ENCODE data around the gene PLEKHA6.

Gene PLEKHA6

GRCh38 chr1:204282761-204283221, 76.9 kb downstream of the PLEKHA6 start:
- no peak for DNase-seq

DNA sequence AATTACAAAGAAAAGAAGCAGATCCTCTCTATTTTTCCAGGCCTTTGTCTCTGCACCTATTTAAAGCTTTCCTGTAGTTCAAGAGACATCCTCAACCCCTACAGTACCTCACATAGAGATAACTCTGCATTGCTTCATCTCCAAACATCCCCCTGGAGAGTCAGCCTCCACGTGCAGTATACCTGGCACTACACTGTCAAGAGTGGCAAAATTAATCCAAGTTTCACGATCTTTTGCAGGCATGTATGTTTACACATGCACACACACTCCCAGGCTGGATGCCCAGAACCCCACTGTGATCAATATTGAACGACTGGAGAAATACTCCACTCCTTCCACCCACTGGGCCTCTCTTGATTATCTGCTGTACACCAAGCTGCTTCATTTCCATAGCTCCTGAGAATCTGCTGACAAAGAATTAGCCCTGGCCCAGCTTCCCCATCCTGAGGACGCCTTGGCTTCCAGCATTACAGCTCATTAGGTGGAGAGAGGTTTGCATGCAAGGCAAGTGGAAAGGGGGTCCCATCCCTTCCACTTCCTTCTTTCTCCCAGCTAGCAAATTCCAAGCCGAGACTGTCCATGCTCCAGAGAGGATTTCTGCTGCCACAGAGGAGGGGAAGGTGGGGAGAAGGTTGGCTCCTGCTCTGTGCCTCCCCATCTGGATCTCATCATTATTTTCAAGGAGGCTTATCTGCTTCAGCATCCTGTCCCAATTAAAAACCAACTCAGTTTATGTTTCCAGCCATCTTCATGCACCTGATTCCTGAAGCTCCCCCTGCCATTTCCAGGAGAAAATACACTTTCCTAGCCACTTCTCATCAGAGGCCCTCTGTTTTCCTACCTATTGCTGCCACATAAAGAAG, 79.4 kb downstream of the PLEKHA6 start:
- DNase-seq = no peak

GRCh38 chr1:204278958-204279357, 80.8 kb downstream of the PLEKHA6 start:
- no peak for DNase-seq

DNA sequence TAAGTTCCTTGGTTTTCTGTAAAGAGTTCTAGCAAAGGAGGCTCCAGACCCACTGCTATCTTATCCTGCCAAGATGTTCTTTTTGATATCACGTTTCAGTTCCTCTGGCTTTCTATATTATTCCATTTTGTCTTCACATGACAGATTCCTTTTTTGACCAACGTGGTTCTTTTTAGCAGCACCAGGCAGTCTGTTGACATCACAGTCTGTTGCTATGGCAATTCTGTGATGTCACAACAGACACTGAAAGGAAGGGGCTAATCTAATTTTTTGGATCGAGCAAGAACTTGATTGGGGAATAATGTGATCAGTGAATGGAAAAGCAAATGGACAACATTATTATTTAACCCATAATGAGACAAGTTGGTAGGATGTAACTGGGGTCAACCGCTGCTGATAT, 81.5 kb downstream of the PLEKHA6 start:
- no peak for DNase-seq

DNA sequence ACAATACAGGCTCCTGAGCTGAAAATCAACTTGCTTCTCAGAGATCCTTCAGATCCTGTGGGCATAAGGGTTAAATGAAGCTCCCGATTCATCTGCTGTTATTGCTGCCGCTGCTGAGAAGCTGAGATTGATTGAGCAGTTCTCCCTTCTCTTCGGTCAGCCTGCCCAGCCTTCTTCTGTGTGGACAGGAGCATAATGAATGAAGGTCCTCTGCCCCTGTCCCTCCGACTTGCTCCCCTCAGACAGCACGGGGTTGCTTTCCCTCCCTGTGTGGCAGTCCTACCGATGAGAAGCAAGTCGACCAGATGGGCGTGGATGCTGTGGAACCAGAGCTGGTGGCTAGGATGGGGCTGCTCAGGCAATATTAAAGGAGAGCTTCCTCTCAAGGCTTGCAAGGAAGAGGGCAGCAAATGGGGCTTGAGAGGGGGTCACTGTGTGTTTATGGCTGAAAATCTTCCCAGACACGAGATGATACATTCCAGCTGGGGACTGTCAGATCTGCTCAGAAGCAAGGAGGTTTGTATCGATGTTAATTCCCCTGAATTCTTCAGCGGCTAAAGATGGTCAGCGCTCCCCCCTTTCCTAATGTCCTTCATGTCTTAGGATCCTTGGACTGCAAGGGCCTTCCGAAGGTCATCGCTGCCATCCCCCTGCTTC, 82.0 kb downstream of the PLEKHA6 start:
- DNase-seq = no peak

DNA sequence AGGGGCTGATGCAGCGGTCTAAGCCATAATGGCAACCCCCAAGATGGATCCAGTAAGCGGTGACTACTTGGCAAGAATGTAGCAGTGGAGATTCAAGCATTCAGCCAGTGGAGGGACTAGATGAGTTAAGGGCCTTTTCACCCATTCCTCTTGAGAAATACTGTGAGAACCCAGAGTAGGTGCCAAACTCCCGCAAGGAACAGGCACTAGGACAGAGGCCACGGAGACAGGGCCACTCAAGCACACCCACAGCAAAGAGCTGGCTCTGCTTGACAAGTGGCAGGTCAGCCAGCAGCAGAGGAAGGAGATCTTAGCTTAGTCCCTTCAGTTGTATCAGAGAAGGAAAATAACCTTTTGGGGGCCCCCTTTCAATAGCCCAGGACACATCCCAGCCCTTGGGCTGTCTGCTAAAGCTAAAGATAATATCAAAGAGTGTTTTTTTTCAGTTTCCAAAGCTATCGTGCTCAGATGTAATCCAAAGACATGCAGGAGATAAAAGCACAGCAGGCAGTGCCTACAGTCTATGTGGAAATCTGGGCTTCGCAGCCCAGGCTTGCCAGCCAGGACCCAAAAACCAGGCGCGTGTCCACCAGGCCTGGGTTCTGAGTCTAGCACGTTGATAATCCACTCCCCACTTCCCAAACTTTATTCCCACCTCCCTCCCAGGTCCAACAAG, 83.9 kb downstream of the PLEKHA6 start:
- DNase-seq = no peak

GRCh38 chr1:204274446-204274845, 85.3 kb downstream of the PLEKHA6 start:
- no peak for DNase-seq

DNA sequence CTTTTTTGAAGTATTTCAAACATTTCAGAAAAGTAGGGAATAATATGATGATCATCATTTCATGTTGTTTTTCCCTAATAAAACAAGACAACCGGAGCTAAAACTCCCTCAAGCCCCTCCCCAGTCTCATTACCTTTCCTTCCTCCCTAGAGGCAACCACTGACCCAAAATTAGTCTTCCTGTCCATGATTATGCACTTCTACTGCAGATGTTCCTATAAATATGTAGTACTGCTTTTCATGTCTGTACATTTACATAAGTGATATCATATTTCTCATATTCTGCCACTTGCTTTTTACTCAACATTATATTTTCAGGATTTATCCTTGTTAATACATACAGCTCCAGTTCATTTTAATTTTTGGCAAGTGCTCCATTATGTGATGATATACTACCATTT, 87.2 kb downstream of the PLEKHA6 start:
- DNase-seq = no peak

- DNase-seq = no peak
These were observed 87.8 kb downstream of the PLEKHA6 start for GRCh38 chr1:204271970-204272369.

- no peak for DNase-seq
These were observed 91.6 kb downstream of the PLEKHA6 start for GRCh38 chr1:204268101-204268500.

- no peak for DNase-seq
These were observed 92.5 kb downstream of the PLEKHA6 start for GRCh38 chr1:204267191-204267601.

GRCh38 chr1:204266504-204267034, 93.2 kb downstream of the PLEKHA6 start:
- DNase-seq = no peak

DNA sequence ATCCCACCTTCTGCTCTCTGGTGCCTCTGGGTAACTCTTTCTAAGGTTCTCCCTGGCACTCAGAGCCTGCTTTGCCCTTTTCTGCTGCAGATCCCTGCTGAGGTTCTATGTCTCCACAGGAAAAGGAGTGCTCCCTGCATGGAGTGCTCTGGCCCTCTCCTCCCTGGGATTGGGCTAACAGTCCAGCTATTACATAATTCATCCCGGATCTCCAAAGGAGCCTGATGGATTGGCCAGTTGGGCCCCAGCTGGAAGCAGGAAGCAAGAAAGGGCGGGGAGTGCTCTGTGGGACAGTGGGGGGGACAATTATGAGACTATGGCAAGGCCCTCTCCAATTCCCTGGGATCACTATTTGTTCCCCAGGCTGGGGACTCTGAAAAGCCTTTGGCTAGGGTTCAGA, 94.1 kb downstream of the PLEKHA6 start:
- no peak for DNase-seq

DNA sequence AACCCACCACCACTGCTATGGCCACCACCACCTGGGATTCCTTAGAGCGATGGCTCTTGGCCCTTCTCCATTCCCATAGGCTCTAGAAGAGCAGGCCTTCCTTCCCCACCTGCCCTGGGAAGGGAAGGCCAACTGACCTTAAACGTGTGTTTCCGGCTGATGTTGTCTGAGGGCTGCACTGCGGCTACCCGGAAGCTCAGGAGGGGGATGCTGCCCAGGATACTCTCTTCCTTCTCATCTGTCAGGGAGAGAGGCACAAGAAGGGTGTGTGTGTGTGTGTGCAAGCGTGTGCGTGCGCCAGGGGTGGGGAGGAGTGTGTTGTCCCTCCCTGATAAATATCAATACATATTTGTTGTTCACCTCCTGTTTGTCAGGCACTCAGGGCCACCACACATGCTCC, 94.9 kb downstream of the PLEKHA6 start:
- DNase-seq = no peak

GRCh38 chr1:204263254-204263910, 96.3 kb downstream of the PLEKHA6 start:
- no peak for DNase-seq

DNA sequence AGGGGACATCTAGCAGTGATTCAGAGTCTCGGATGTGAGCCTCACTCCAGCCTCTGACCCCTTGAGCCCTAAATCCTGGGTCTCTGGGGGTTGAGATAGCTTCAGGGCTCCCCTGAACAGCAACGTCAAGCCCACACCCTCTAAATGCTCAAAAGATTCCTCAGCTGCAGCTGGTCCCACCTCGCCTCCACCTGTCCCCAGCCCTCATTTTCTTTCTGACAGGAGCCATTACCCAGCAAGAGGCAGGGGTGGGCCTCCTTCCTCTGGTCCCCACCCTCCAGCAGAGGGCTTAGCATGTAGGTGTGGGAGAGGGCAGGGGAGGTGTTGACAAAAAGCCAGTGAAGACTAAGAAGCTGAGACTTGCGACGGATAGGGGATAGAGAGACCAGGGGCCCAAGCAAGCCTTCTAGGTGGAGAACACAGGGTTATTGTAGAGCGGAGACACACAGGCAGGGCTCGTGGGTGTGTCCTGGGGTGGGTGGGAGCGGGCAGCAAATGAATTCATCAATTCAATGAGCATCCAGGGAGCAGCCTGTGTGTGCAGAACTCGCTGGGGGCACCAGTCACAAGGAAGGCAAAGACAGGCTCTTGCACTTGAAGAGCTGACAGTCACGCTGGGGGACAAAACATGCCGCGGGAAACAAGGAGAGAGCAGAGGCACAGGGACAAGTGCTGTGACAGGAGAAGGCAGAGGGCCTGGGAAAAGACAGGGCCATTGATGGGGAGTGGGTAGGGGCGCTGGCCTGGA, 97.0 kb downstream of the PLEKHA6 start:
- no peak for DNase-seq

GRCh38 chr1:204261746-204262505, 97.8 kb downstream of the PLEKHA6 start:
- no peak for DNase-seq

- DNase-seq = no peak
These were observed 98.5 kb downstream of the PLEKHA6 start for GRCh38 chr1:204261266-204261665.

- no peak for DNase-seq
These were observed 99.0 kb downstream of the PLEKHA6 start for GRCh38 chr1:204260601-204261197.

- DNase-seq = no peak
These were observed 99.9 kb downstream of the PLEKHA6 start for GRCh38 chr1:204259782-204260181.

- DNase-seq = no peak
These were observed 100.5 kb downstream of the PLEKHA6 start for GRCh38 chr1:204259196-204259595.
